ENCODE data around the gene OPN1SW. TPM values are rescaled to one million over a fixed set of nuclear protein-coding genes. Genes with fewer than 3 reads are reported as not detected.

The OPN1SW gene
- total and polyA plus RNA-seq, 2 donors: 0.07 TPM; not detected in 1

DNA sequence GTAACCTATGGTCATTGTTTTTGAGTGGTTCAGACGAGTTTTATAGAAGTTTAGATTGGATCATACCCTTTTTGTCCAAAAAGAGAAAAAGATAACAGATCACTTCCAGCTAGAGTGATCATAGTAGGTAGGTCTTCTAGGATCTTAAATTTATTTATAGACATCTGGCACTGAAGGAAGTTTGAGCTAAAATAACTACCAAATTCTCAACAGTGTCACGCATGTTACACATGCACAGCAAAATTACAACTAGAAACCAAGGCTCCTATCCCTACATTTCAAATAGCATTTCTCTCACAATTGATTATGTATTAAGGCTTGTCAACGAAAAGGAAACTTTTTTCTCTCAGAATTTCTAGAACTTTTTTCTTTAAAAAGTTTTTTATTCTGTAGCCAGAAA, 34.1 kb downstream of the OPN1SW start:
- Histone ChIP-seq H3K36me3 (ENCODE audit: control insufficient read depth in 2 of 2, insufficient read depth in 2 of 2, low read length in 1 of 2) (no peaks in the 10 kb centered on the region), H3K9me3 (ENCODE audit: control insufficient read depth in 2 of 2, insufficient read depth in 1 of 2, low read length in 1 of 2) (no peaks in the 10 kb centered on the region), H3K4me1 (ENCODE audit: control insufficient read depth in 2 of 2, insufficient read depth in 2 of 2, low read length in 2 of 2) (peaks cover 9 to 14% of the 10 kb centered on the region in 2 donors), H3K27me3 (ENCODE audit: control insufficient read depth in 2 of 2, insufficient read depth in 1 of 2, low read length in 1 of 2) (no peaks in the 10 kb centered on the region), H3K27ac (ENCODE audit: low read depth in 1 of 2, low read length in 1 of 2) (no peak overlapping the region), H3K4me3 (ENCODE audit: low read length in 2 of 2) (no peak overlapping the region)
- WGBS: 95% methylated on average over 3 of the region's 3 CpGs
- DNase-seq (ENCODE audit: low read depth in 6 of 9, low spot score in 9 of 9): no peak

DNA sequence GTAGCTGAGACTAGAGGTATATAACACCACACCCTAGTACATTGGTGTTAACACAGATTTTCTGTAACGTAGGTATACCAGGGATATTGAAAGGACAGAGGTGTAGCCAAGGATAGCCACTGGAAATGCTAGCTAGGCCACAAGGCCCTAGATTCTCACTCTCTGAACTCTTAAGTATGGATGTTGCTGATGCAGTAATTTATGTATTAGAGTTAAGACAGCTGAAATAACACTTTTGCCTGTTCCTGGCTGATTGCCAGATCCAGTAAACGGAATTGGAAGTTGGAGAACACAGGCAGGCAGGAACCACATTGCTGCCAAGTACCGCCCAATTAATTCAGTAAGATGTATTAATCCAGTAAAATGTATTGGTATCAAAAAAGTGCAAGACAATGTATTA, 34.6 kb downstream of the OPN1SW start:
- no peaks in the 10 kb centered on the region for H3K27me3 ChIP-seq (ENCODE audit: control insufficient read depth in 2 of 2, insufficient read depth in 1 of 2, low read length in 1 of 2)
- no peaks in the 10 kb centered on the region for H3K9me3 ChIP-seq (ENCODE audit: control insufficient read depth in 2 of 2, insufficient read depth in 1 of 2, low read length in 1 of 2)
- WGBS: 89% methylated on average over 3 of the region's 3 CpGs
- peaks cover 9 to 14% of the 10 kb centered on the region in 2 donors for H3K4me1 ChIP-seq (ENCODE audit: control insufficient read depth in 2 of 2, insufficient read depth in 2 of 2, low read length in 2 of 2)
- H3K4me3 ChIP-seq (ENCODE audit: low read length in 2 of 2): no peak overlapping the region
- no peaks in the 10 kb centered on the region for H3K36me3 ChIP-seq (ENCODE audit: control insufficient read depth in 2 of 2, insufficient read depth in 2 of 2, low read length in 1 of 2)
- no peak for DNase-seq (ENCODE audit: low read depth in 6 of 9, low spot score in 9 of 9)
- no peak overlapping the region for H3K27ac ChIP-seq (ENCODE audit: low read depth in 1 of 2, low read length in 1 of 2)

DNA sequence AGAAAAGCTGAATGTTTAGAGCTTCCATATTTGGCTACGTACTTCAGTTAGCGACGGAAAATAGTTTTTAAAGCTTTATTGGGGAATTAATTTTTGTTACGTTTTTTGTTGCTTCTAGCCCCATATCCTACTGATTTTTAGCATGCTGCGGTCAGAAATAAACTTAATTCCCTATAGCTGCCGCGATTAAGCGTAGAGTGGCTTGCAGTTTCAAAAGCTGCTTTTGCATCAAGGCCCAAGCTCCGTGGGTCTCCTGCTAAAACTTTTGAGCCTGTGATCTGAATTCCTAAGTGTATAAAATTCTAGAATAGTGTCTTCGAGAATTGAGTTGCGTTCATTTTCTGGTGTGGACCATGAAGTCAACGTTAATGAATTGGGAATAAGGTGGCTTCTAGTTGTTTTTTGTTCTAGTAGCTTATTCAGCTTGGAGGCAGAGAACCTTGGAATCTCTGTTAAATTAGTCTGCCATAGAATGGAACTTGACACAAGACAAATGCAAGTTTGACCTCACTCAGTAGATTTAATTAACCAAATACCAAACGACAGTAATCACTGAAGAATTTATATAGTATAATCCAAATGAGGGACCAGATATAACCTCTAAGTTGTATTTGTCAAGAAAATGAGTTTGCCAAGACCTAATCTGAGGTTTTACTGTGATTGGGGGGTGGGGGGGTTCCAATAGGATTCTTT, 35.5 kb downstream of the OPN1SW start:
- Histone ChIP-seq H3K4me3 (ENCODE audit: low read length in 2 of 2) (peak overlapping the region; percentile 80 to 95), H3K4me1 (ENCODE audit: control insufficient read depth in 2 of 2, insufficient read depth in 2 of 2, low read length in 2 of 2) (peaks cover 9 to 14% of the 10 kb centered on the region in 2 donors), H3K36me3 (ENCODE audit: control insufficient read depth in 2 of 2, insufficient read depth in 2 of 2, low read length in 1 of 2) (no peaks in the 10 kb centered on the region), H3K27me3 (ENCODE audit: control insufficient read depth in 2 of 2, insufficient read depth in 1 of 2, low read length in 1 of 2) (no peaks in the 10 kb centered on the region), H3K27ac (ENCODE audit: low read depth in 1 of 2, low read length in 1 of 2) (peak overlapping the region in 1 of 2 donors; percentile 88), H3K9me3 (ENCODE audit: control insufficient read depth in 2 of 2, insufficient read depth in 1 of 2, low read length in 1 of 2) (no peaks in the 10 kb centered on the region)
- WGBS: 27% methylated on average over 13 of the region's 13 CpGs
- DNase-seq (ENCODE audit: low read depth in 6 of 9, low spot score in 9 of 9): peak in 1 of 9 donors; percentile 9

DNA sequence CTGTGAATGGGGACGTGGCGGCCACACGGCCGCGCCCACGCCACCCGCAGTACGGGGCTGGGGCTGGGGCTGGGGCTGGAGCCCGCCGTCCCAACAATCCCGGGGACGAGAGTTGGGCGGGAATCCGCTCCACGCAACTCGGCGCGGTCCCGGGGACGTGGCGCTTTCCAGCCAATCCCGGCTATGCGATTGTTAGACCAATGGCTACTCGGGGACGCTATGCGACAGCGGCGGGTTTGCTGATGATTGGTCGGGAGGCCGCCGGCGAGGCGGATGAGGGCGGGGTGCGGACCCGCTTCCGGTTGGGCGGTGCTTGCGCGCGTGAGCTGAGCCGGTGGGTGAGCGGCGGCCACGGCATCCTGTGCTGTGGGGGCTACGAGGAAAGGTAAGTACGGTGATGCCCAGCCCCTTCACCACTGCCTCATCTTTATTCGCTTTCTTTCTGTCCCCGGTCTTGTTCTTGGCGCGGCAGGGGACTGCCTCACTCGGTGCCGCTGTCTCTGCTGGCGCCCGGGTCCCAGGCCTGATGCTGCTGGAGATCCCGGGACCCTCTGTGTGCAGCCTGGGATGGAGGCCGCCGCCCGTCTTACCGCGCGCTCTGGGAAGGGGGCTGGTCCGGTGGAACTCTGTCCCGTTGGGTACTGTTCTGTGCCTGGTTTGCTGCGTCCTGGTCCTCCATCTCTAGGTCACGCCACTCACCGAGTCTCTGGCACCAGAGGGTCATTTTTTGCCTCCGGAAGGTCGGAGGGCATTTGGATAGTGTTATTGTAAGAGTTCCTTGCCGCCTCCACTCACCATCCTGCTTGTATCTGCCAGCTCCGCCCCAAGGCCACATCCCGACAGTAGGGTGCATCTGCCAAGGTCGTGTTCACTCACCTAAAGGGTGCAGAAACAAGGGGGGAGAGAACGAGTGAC, 36.3 kb downstream of the OPN1SW start, which contains the start of gene CALU:
TSS of gene CALU (plus strand) at position 312 of the 915 bp plus-strand sequence. CDS start 9,225 bp downstream, outside the sequence.
- H3K36me3 ChIP-seq (ENCODE audit: control insufficient read depth in 2 of 2, insufficient read depth in 2 of 2, low read length in 1 of 2): no peaks in the 10 kb centered on the region
- peaks cover 9 to 14% of the 10 kb centered on the region in 2 donors for H3K4me1 ChIP-seq (ENCODE audit: control insufficient read depth in 2 of 2, insufficient read depth in 2 of 2, low read length in 2 of 2)
- no peaks in the 10 kb centered on the region for H3K27me3 ChIP-seq (ENCODE audit: control insufficient read depth in 2 of 2, insufficient read depth in 1 of 2, low read length in 1 of 2)
- peak within 1 kb of the TSS; percentile 88 to 90 for H3K27ac ChIP-seq (ENCODE audit: low read depth in 1 of 2, low read length in 1 of 2)
- under 1% methylated on average over 74 of the region's 74 CpGs for WGBS
- H3K9me3 ChIP-seq (ENCODE audit: control insufficient read depth in 2 of 2, insufficient read depth in 1 of 2, low read length in 1 of 2): no peaks in the 10 kb centered on the region
- DNase-seq (ENCODE audit: low read depth in 6 of 9, low spot score in 9 of 9): peak; percentile 82 to 95 (median 88)
- H3K4me3 ChIP-seq (ENCODE audit: low read length in 2 of 2): peak within 1 kb of the TSS; percentile 80 to 95

DNA sequence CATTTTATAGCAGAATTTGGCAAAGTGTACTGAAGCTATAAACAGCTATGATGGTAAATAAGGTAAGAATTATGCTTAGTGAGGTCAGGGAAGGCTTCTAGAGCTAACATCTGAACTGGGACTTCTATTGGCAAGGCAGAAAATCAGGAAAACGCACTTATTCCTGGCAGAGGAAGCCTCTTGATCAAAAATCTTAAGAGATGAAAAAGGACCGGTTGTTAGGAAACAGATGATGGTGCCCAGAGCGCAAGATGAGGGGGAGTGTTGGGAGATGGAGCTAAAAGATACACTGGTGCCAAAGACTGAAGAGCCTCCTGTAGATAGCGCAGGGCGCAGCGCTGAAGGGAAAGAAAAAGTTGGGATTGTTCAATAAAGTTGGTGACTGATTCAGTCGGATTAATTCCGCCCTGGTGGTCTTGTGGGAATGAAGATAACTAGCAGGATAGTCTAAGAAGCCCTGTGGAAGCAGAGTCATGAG, 37.0 kb downstream of the OPN1SW start:
- WGBS: 3% methylated on average over 8 of the region's 8 CpGs
- H3K27ac ChIP-seq (ENCODE audit: low read depth in 1 of 2, low read length in 1 of 2): peak overlapping the region; percentile 39 to 71
- H3K4me3 ChIP-seq (ENCODE audit: low read length in 2 of 2): peak overlapping the region; percentile 80 to 95
- no peaks in the 10 kb centered on the region for H3K36me3 ChIP-seq (ENCODE audit: control insufficient read depth in 2 of 2, insufficient read depth in 2 of 2, low read length in 1 of 2)
- peak in 2 of 9 donors; percentile 3 to 21 for DNase-seq (ENCODE audit: low read depth in 6 of 9, low spot score in 9 of 9)
- no peaks in the 10 kb centered on the region for H3K27me3 ChIP-seq (ENCODE audit: control insufficient read depth in 2 of 2, insufficient read depth in 1 of 2, low read length in 1 of 2)
- H3K4me1 ChIP-seq (ENCODE audit: control insufficient read depth in 2 of 2, insufficient read depth in 2 of 2, low read length in 2 of 2): peaks cover 9 to 14% of the 10 kb centered on the region in 2 donors
- H3K9me3 ChIP-seq (ENCODE audit: control insufficient read depth in 2 of 2, insufficient read depth in 1 of 2, low read length in 1 of 2): no peaks in the 10 kb centered on the region

DNA sequence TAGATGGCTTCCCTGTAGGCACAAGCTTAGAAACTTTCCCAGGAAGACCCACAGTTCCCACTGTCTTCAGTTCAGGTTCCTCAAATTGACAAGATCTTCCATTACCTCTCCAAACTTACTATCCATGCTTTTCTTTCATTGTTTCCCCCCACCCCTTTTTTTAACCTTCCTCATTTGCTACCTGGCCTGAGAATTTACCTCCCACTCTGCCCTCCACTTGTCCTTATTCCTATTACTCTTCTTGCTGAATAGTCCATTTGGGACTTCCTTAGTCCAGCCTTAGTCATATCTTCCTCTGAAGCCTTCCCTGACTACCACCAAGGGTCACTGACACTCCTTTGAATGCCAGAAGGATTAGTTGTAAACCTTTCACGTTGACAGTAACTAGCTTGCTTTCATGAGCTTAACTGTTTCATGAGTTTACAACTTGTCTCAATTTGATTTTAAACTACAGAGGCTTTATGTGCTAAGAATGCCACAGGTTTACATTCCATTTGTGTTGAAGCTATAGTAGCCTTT, 37.7 kb downstream of the OPN1SW start:
- 86% methylated on average over 1 of the region's 1 CpG for WGBS
- Histone ChIP-seq H3K27ac (ENCODE audit: low read depth in 1 of 2, low read length in 1 of 2) (no peak overlapping the region), H3K27me3 (ENCODE audit: control insufficient read depth in 2 of 2, insufficient read depth in 1 of 2, low read length in 1 of 2) (no peaks in the 10 kb centered on the region), H3K36me3 (ENCODE audit: control insufficient read depth in 2 of 2, insufficient read depth in 2 of 2, low read length in 1 of 2) (no peaks in the 10 kb centered on the region), H3K4me1 (ENCODE audit: control insufficient read depth in 2 of 2, insufficient read depth in 2 of 2, low read length in 2 of 2) (peaks cover 9 to 14% of the 10 kb centered on the region in 2 donors), H3K9me3 (ENCODE audit: control insufficient read depth in 2 of 2, insufficient read depth in 1 of 2, low read length in 1 of 2) (no peaks in the 10 kb centered on the region), H3K4me3 (ENCODE audit: low read length in 2 of 2) (no peak overlapping the region)
- DNase-seq (ENCODE audit: low read depth in 6 of 9, low spot score in 9 of 9): no peak

DNA sequence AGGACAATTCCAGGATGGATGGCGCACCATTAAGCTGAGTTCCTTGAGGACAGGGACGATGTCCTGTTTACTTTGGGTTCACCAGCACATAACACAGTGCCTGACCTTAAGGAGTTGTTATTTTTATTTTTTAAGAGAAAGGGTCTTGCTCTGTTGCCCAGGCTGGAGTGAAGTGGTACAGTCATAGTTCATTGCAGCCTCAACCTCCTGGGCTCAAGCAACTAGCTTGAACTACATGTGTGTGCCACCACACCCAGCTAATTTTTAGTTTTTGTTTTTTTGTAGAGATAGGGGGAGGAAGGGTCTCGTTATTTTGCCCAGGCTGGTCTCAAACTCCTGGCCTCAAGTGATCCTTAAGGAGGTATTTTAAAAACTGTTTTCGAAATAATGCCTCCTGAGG, 38.2 kb downstream of the OPN1SW start:
- Histone ChIP-seq H3K4me3 (ENCODE audit: low read length in 2 of 2) (no peak overlapping the region), H3K27me3 (ENCODE audit: control insufficient read depth in 2 of 2, insufficient read depth in 1 of 2, low read length in 1 of 2) (no peaks in the 10 kb centered on the region), H3K36me3 (ENCODE audit: control insufficient read depth in 2 of 2, insufficient read depth in 2 of 2, low read length in 1 of 2) (no peaks in the 10 kb centered on the region), H3K27ac (ENCODE audit: low read depth in 1 of 2, low read length in 1 of 2) (no peak overlapping the region), H3K9me3 (ENCODE audit: control insufficient read depth in 2 of 2, insufficient read depth in 1 of 2, low read length in 1 of 2) (no peaks in the 10 kb centered on the region), H3K4me1 (ENCODE audit: control insufficient read depth in 2 of 2, insufficient read depth in 2 of 2, low read length in 2 of 2) (peaks cover 9 to 14% of the 10 kb centered on the region in 2 donors)
- no peak for DNase-seq (ENCODE audit: low read depth in 6 of 9, low spot score in 9 of 9)
- 98% methylated on average over 4 of the region's 4 CpGs for WGBS

DNA sequence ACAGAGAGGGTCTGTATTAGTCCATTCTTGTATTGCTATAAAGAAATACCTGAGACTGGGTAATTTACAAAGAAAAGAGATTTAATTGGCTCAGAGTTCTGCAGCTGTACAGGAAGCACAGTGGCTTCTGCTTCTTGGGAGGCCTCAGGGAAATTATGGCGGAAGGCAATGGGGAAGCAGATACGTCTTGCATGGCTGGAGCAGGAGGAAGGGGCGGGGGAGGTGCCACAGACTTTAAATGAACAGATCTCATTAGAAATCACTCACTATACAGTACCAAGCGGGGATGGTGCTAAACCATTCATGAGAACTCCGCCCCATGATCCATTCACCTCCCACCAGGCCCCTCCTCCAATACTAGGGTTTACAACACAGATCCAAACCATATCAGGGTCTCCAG, 40.2 kb downstream of the OPN1SW start:
- H3K27ac ChIP-seq (ENCODE audit: low read depth in 1 of 2, low read length in 1 of 2): no peak overlapping the region
- no peaks in the 10 kb centered on the region for H3K9me3 ChIP-seq (ENCODE audit: control insufficient read depth in 2 of 2, insufficient read depth in 1 of 2, low read length in 1 of 2)
- no peak overlapping the region for H3K4me3 ChIP-seq (ENCODE audit: low read length in 2 of 2)
- H3K27me3 ChIP-seq (ENCODE audit: control insufficient read depth in 2 of 2, insufficient read depth in 1 of 2, low read length in 1 of 2): no peaks in the 10 kb centered on the region
- WGBS: 91% methylated on average over 5 of the region's 5 CpGs
- peaks cover 9 to 10% of the 10 kb centered on the region in 2 donors for H3K4me1 ChIP-seq (ENCODE audit: control insufficient read depth in 2 of 2, insufficient read depth in 2 of 2, low read length in 2 of 2)
- H3K36me3 ChIP-seq (ENCODE audit: control insufficient read depth in 2 of 2, insufficient read depth in 2 of 2, low read length in 1 of 2): no peaks in the 10 kb centered on the region
- no peak for DNase-seq (ENCODE audit: low read depth in 6 of 9, low spot score in 9 of 9)
